NK-92 (cell line): ENCODE data around the gene FIGNL1.

ENCODE experiments used
- DNase-seq: peaks from one replicate; lab custom pipeline; 2025; ENCODE audit not compliant: unreplicated experiment; lab: John Stamatoyannopoulos, UW

Gene FIGNL1

GRCh38 chr7:50449881-50450589 is at the start of gene FIGNL1:
TSS of gene FIGNL1 (minus strand) at chr7:50450350. CDS start at chr7:50447287, 3,063 bp downstream.
- no peak for DNase-seq

- DNase-seq, result no peak
These were observed 48.9 kb upstream of the FIGNL1 start for GRCh38 chr7:50499092-50499491.

- DNase-seq, result no peak
These were observed 47.8 kb upstream of the FIGNL1 start for GRCh38 chr7:50497968-50498367.

- no peak for DNase-seq
These were observed 47.0 kb upstream of the FIGNL1 start for GRCh38 chr7:50497068-50497642.

GRCh38 chr7:50496569-50496968 is 46.4 kb upstream of the FIGNL1 start:
- no peak for DNase-seq

GRCh38 chr7:50495746-50496145 is 45.6 kb upstream of the FIGNL1 start:
- no peak for DNase-seq

GRCh38 chr7:50492770-50493519 is 42.8 kb upstream of the FIGNL1 start:
- no peak for DNase-seq

- no peak for DNase-seq
These were observed 41.8 kb upstream of the FIGNL1 start for GRCh38 chr7:50491943-50492342.

- DNase-seq, result no peak
These were observed 41.1 kb upstream of the FIGNL1 start for GRCh38 chr7:50491209-50491608.

GRCh38 chr7:50488379-50488778 is 38.2 kb upstream of the FIGNL1 start:
- no peak for DNase-seq

GRCh38 chr7:50486512-50486911 is 36.4 kb upstream of the FIGNL1 start:
- no peak for DNase-seq

GRCh38 chr7:50481867-50482266 is 31.7 kb upstream of the FIGNL1 start:
- no peak for DNase-seq

- DNase-seq, result no peak
These were observed 30.6 kb upstream of the FIGNL1 start for GRCh38 chr7:50480797-50481196.

GRCh38 chr7:50479743-50480517 is 29.8 kb upstream of the FIGNL1 start:
- no peak for DNase-seq

GRCh38 chr7:50477640-50478039 is 27.5 kb upstream of the FIGNL1 start:
- DNase-seq, result no peak

GRCh38 chr7:50476953-50477625 is 26.9 kb upstream of the FIGNL1 start:
- DNase-seq, result no peak

- no peak for DNase-seq
These were observed 25.2 kb upstream of the FIGNL1 start for GRCh38 chr7:50475340-50475739.

- no peak for DNase-seq
These were observed 24.4 kb upstream of the FIGNL1 start for GRCh38 chr7:50474382-50475160.

- no peak for DNase-seq
These were observed 23.4 kb upstream of the FIGNL1 start for GRCh38 chr7:50473531-50473930.

GRCh38 chr7:50472427-50472826 is 22.3 kb upstream of the FIGNL1 start:
- DNase-seq, result no peak
